ENCODE data around the gene RYR2. TPM values are rescaled to one million over a fixed set of nuclear protein-coding genes. Genes with fewer than 3 reads are reported as not detected.

RYR2 gene
- total RNA-seq, 1 experiment from 2014 or later, result 0.27 TPM

DNA sequence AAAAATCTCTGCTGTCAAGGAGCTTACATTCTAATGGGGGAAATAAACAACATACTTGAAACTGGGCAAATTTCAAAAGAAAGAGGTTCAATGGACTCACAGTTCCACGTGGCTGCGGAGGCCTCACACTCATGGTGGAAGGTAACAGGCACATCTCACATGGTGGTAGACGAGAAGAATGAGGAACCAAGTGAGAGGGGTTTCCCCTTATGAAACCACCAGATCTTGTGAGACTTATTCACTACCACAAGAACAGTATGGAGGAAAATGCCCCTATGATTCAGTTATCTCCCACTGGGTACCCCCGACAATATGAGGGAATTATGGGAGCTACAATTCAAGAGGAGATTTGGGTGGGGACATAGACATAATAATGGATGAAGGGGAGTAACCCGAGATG, 622.4 kb downstream of the RYR2 start:
- no peak for DNase-seq (ENCODE audit: low read depth)

GRCh38 chr1:237670302-237670701, 628.3 kb downstream of the RYR2 start:
- DNase-seq (ENCODE audit: low read depth), result peak; percentile 16

- DNase-seq (ENCODE audit: low read depth), result no peak
Observed at GRCh38 chr1:237671262-237671661, 629.3 kb downstream of the RYR2 start.

GRCh38 chr1:237671935-237672334, 630.0 kb downstream of the RYR2 start:
- DNase-seq (ENCODE audit: low read depth), result no peak

- peak; percentile 14 for DNase-seq (ENCODE audit: low read depth)
Observed at GRCh38 chr1:237672748-237673147, 630.8 kb downstream of the RYR2 start.

DNA sequence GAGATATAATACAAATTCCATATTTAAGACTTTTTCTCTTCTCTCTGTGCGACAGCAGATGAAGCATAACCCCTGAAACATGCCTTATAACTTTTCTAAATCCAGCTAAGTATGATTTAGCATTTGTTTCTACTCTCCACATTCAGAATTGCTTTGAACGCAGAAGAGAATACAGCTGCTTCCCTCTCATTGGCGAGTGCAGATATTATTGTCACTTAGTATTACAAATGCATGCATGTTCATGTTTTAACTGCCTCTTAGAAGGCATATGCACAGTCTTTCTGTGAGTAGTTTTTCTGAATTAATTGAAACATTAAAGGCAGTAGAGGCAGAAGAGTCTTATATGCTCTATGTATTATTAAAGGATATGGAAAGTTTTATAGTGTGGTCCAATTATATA, 631.6 kb downstream of the RYR2 start:
- no peak for DNase-seq (ENCODE audit: low read depth)

DNA sequence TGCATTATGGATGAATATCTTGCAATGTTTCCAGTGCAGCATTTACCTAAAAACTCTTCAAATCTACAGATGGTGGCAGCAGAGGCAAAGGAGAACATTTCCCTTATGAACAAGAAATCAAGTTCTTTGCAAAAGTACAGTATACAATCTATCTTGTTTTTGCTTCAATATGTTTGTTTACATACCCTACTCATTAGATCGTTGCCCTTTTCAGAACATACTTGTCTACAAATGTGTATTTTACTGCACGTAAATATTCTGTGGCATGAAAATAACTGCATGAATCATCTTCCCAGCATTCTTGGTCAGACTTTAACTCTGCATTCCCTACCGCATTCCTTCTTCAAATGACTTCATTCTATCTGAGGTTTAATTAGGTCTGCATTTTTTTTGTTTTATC, 636.0 kb downstream of the RYR2 start:
- peak; percentile 59 for DNase-seq (ENCODE audit: low read depth)

- DNase-seq (ENCODE audit: low read depth), result no peak
Observed at GRCh38 chr1:237679687-237680086, 637.7 kb downstream of the RYR2 start.

GRCh38 chr1:237681210-237681609, 639.2 kb downstream of the RYR2 start:
- DNase-seq (ENCODE audit: low read depth), result no peak

DNA sequence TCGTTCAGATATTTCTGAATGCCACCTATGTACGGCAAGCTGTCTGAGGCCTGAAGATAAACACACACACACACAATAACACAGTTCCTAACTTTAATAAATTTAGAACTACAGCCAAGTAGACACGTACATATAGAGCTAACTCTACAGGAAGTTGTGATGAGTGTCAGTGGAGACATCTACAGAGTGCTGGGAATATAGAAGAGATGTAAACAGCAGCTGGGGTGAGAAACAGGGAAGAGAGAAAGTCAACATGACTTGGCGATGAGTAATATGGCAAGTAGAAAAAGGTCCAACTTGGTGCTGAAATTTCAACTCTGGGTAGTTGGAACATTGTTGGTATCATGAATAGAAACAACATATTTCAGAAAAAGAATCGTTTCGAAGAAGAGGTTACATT, 642.3 kb downstream of the RYR2 start:
- peak; percentile 29 for DNase-seq (ENCODE audit: low read depth)

- DNase-seq (ENCODE audit: low read depth), result peak; percentile 10
Observed at GRCh38 chr1:237685551-237685950, 643.6 kb downstream of the RYR2 start.

DNA sequence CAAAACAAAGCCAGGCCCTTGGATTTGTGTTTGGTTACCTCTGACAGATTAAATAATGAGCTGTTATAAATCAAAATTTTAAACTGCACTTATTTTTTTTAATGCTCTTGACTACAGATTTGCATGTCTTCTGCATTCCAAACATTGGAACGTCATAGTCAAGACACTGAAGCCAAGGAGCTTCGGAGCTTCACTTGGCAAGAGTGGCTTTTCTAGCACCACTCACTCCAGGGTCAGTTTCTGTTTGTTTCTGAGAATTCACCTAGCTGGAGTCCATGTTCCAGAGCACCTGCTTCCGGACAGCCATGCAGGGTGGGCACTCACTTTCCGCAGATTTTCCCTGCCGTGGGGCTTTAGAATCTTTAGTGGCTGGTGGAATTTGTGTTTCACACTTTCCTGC, 645.8 kb downstream of the RYR2 start:
- peak; percentile 15 for DNase-seq (ENCODE audit: low read depth)

- no peak for DNase-seq (ENCODE audit: low read depth)
Observed at GRCh38 chr1:237690656-237691055, 648.7 kb downstream of the RYR2 start.

- DNase-seq (ENCODE audit: low read depth), result no peak
Observed at GRCh38 chr1:237692255-237692654, 650.3 kb downstream of the RYR2 start.

GRCh38 chr1:237695878-237696277, 653.9 kb downstream of the RYR2 start:
- DNase-seq (ENCODE audit: low read depth), result no peak

DNA sequence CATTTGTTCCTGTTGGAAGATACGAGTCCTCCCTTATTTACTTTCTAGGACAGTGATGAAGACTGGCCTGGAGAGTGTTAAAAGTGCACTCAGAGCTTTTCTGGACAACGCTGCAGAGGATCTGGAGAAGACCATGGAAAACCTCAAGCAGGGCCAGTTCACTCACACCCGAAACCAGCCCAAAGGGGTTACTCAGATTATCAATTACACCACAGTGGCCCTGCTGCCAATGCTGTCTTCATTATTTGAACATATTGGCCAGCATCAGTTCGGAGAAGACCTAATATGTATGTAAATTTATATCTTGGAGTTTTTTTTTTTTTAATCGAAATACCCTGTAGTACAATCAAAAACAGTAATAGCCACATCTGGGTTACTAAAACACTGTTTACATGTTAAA, 658.2 kb downstream of the RYR2 start:
- no peak for DNase-seq (ENCODE audit: low read depth)

DNA sequence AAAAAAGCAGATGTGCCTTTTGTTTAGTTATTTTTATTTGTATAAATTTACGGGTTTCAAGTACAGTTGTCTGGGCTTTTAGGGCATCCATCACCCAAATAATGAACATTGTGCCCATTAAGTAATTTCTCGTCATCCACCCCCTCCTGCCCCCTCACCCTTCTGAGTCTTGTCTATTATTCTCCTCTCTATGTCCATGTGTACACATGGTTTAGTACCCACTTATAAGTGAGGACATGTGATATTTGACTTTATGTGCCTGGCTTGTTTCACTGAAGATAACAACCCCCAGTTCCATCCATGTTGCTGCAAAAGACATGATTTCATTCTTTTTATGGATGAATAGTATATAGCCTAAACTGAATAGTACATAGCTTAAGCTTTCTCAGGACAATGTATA, 659.5 kb downstream of the RYR2 start:
- no peak for DNase-seq (ENCODE audit: low read depth)

GRCh38 chr1:237702161-237702560, 660.2 kb downstream of the RYR2 start:
- DNase-seq (ENCODE audit: low read depth), result no peak

- DNase-seq (ENCODE audit: low read depth), result no peak
Observed at GRCh38 chr1:237705462-237705861, 663.5 kb downstream of the RYR2 start.

GRCh38 chr1:237709355-237709754, 667.4 kb downstream of the RYR2 start:
- DNase-seq (ENCODE audit: low read depth), result no peak

DNA sequence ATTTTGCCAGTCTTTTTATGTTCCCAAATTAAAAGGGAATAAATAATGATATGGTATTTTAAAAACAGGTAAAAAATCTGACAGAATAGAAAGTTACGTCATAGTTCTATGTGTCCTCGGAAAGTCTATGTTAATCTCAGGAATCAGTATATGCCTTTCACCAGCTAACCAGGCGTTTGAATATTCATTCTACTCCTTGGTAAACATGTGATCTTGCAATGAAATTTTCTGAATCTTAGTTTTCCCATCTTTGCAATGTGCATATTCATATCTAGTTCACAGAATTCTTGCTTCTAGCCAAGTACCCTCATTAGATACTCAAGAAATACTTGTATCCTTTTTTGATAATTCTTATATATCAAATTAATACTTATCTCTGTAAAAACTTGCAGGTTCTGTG, 669.3 kb downstream of the RYR2 start:
- no peak for DNase-seq (ENCODE audit: low read depth)

DNA sequence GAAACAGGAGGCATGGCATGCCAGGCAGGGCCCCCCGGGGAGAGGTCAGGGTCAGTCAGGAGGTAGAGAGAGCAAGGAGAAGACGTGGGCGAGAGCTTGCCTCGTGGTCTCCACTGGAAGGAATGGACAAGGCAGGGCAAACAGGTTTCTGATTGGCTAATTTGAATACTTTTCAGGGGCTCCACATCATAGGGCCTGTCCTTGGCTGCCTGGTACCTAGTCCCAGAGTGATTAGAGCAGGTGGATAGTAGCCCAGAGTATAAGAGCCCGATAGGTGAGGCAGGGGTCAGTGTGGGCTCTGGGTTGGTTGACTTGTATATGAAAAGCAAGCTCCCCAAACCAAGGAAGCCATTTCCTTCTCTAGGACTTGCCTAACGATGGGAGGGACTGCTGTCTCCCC, 670.1 kb downstream of the RYR2 start:
- no peak for DNase-seq (ENCODE audit: low read depth)

GRCh38 chr1:237712586-237713157, 670.7 kb downstream of the RYR2 start:
- DNase-seq (ENCODE audit: low read depth), result no peak

- peak; percentile 42 for DNase-seq (ENCODE audit: low read depth)
Observed at GRCh38 chr1:237713916-237714315, 671.9 kb downstream of the RYR2 start.

DNA sequence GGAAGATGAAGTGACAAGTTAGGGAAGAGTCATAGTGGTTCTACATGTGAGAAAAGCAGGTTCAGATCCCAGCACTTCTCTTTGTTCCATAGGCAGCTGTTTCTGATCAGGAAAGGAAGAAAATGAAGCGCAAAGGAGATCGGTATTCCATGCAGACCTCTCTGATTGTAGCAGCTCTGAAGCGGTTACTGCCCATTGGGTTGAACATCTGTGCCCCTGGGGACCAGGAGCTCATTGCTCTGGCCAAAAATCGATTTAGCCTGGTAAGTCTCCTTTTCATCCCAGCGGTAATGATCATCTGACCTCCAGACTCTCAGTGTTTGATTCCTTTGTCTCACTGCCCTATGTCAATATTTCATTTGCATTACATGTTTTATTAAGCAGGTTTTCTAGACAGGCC, 675.1 kb downstream of the RYR2 start:
- DNase-seq (ENCODE audit: low read depth), result no peak

Data from M059J (cell line).